Measurements from ENCODE around the gene IL17B. TPM values are rescaled to one million over a fixed set of nuclear protein-coding genes. Genes with fewer than 3 reads are reported as not detected.

IL17B gene
- total RNA-seq, 2 experiments from 2014 or later, result not detected

DNA sequence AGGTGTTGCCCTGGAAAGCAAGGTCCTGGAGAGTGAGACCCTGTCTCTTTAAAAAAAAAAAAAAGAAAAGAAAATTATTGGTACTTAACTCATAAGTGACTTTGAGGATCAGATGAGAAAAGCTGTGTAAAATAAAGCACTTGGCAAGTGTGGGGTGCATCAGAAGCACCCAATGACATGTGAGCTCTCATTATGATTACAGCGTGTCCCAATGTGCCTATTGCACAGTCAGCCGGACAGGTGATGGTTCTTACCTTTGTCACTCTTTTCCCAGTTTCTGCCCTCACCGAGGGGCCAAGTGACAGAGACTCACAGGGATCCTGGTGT lies 40.4 kb upstream of the IL17B start:
- BruUV-seq (replicated peaks), result no TSS peak
- intact Hi-C loops (cut with micrococcal nuclease; ENCODE audit: unreplicated experiment), result no loop called here
- Histone ChIP-seq H3K4me3 (ENCODE audit: low read depth, low read length, poor library complexity, severe bottlenecking) (no peak overlapping the region), H3K4me2 (ENCODE audit: low read length) (no peak overlapping the region), H2AFZ (ENCODE audit: low read length) (no peak overlapping the region), H3K4me1 (ENCODE audit: insufficient read depth, low read length, poor library complexity, severe bottlenecking) (no peaks in the 10 kb centered on the region), H3K36me3 (ENCODE audit: insufficient read depth, low read length) (no peaks in the 10 kb centered on the region), H3K79me2 (ENCODE audit: insufficient read depth, low read depth, low read length) (no peaks in the 10 kb centered on the region), H4K20me1 (ENCODE audit: insufficient read depth, low read length) (no peaks in the 10 kb centered on the region), H3K9me2 (ENCODE audit: insufficient read depth, low read length) (no peaks in the 10 kb centered on the region), H3K27ac (ENCODE audit: low read depth, low read length, poor library complexity, severe bottlenecking) (no peak overlapping the region), H3K9me3 (ENCODE audit: low read length) (no peaks in the 10 kb centered on the region)
- CTCF ChIA-PET (ENCODE audit: unreplicated experiment), result no interaction called here
- POLR2A ChIA-PET, result interaction anchor here (1.0 kb wide), 1 partner anchor 9 kb away, joined by 6 read pairs; no protein-coding TSS in a partner anchor
- DNase-seq (ENCODE audit: low spot score), result no peak
- no peak for TF ChIP-seq EZH2phosphoT487 (IDR thresholded peaks at IDR 0.05; ENCODE audit: borderline replicate concordance, low read depth, low read length)
- TF ChIP-seq, protein P1, sequence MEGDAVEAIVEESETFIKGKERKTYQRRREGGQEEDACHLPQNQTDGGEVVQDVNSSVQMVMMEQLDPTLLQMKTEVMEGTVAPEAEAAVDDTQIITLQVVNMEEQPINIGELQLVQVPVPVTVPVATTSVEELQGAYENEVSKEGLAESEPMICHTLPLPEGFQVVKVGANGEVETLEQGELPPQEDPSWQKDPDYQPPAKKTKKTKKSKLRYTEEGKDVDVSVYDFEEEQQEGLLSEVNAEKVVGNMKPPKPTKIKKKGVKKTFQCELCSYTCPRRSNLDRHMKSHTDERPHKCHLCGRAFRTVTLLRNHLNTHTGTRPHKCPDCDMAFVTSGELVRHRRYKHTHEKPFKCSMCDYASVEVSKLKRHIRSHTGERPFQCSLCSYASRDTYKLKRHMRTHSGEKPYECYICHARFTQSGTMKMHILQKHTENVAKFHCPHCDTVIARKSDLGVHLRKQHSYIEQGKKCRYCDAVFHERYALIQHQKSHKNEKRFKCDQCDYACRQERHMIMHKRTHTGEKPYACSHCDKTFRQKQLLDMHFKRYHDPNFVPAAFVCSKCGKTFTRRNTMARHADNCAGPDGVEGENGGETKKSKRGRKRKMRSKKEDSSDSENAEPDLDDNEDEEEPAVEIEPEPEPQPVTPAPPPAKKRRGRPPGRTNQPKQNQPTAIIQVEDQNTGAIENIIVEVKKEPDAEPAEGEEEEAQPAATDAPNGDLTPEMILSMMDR (conservative IDR thresholded peaks at IDR 0.05; ENCODE audit: low read length), result no peak

DNA sequence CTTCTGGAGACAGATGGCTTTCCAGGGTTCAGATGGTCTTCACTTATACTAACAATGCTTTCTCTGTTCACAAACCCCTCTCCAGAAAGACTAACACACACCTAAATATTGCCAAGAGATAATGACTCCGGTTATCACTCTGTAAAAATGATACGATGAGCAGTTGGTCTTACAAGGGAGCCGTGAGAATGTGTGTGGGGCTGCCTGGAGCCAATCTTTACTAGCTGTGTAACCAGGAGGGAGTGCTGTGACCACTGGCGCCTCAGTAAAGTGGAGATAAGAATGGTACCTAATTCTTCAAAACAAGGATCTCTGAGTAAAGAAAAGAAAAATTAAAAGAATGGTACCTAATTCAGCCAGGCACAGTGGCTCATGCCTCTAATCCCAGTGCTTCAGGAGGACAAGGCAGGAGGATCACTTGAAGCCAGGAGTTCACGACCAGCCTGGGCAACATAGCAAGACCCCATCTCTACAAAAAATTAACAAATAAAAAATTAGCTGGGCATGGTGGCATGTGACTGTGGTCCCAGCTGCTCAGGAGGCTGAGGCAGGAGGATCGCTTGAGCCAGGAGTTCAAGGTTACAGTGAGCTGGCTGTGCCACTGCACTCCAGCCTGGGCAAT lies 39.9 kb upstream of the IL17B start:
- ChIA-PET CTCF (ENCODE audit: unreplicated experiment) (no interaction called here), POLR2A (interaction anchor here (1.0 kb wide), 1 partner anchor 9 kb away, joined by 6 read pairs; no protein-coding TSS in a partner anchor)
- H3K79me2 ChIP-seq (ENCODE audit: insufficient read depth, low read depth, low read length), result no peaks in the 10 kb centered on the region
- intact Hi-C loops (cut with micrococcal nuclease; ENCODE audit: unreplicated experiment), result no loop called here
- H3K9me3 ChIP-seq (ENCODE audit: low read length), result no peaks in the 10 kb centered on the region
- H3K4me1 ChIP-seq (ENCODE audit: insufficient read depth, low read length, poor library complexity, severe bottlenecking), result no peaks in the 10 kb centered on the region
- no peaks in the 10 kb centered on the region for H3K9me2 ChIP-seq (ENCODE audit: insufficient read depth, low read length)
- no peak for DNase-seq (ENCODE audit: low spot score)
- no peak overlapping the region for H3K27ac ChIP-seq (ENCODE audit: low read depth, low read length, poor library complexity, severe bottlenecking)
- no TSS peak for BruUV-seq (replicated peaks)
- TF ChIP-seq, protein P1 (conservative IDR thresholded peaks at IDR 0.05; ENCODE audit: low read length), result no peak
- no peak for TF ChIP-seq EZH2phosphoT487 (IDR thresholded peaks at IDR 0.05; ENCODE audit: borderline replicate concordance, low read depth, low read length)
- H2AFZ ChIP-seq (ENCODE audit: low read length), result no peak overlapping the region
- H3K36me3 ChIP-seq (ENCODE audit: insufficient read depth, low read length), result no peaks in the 10 kb centered on the region
- no peak overlapping the region for H3K4me3 ChIP-seq (ENCODE audit: low read depth, low read length, poor library complexity, severe bottlenecking)
- H3K4me2 ChIP-seq (ENCODE audit: low read length), result no peak overlapping the region
- no peaks in the 10 kb centered on the region for H4K20me1 ChIP-seq (ENCODE audit: insufficient read depth, low read length)

DNA sequence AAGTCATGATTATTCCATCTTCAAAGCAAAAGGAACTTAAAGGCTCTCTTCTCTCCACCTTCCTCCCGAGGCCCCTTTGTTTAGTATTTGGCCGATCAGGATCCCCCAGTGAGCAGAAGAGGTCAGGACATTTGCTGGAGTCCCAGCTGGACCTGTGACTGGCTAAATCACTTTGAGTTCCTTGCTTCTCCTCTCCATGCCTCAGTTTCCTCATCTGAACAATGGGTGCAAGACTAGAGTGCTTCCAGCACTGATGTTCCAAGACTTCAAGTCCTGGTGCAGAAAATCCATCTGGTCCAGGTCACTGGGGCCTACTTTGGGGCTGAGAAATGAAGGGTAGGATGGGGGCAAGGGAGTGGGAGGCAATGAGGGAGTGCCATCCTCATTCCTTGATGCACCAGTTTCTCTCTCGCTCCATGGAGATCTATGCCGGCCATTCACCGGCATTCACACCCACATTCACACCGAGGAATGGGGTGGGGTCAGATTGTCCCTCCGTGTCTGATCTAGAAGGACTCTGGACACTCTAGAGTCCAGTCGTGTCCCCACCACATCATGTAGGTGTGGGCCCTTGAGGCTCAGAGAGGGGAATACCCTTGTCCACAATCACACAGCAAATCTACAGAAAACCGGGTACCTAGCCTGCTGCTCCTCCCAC lies 38.7 kb upstream of the IL17B start:
- no peak overlapping the region for H3K27ac ChIP-seq (ENCODE audit: low read depth, low read length, poor library complexity, severe bottlenecking)
- H4K20me1 ChIP-seq (ENCODE audit: insufficient read depth, low read length), result no peaks in the 10 kb centered on the region
- POLR2A ChIA-PET, result interaction anchor here (0.6 kb wide), 1 partner anchor 418 kb away, joined by 3 read pairs; no protein-coding TSS in a partner anchor
- no peak overlapping the region for H3K4me3 ChIP-seq (ENCODE audit: low read depth, low read length, poor library complexity, severe bottlenecking)
- H3K9me3 ChIP-seq (ENCODE audit: low read length), result no peaks in the 10 kb centered on the region
- CTCF ChIA-PET (ENCODE audit: unreplicated experiment), result interaction anchor here (0.6 kb wide), 1 partner anchor 31 kb away, joined by 4 read pairs; no protein-coding TSS in a partner anchor
- intact Hi-C loops (cut with micrococcal nuclease; ENCODE audit: unreplicated experiment), result no loop called here
- no peaks in the 10 kb centered on the region for H3K36me3 ChIP-seq (ENCODE audit: insufficient read depth, low read length)
- no TSS peak for BruUV-seq (replicated peaks)
- H3K9me2 ChIP-seq (ENCODE audit: insufficient read depth, low read length), result no peaks in the 10 kb centered on the region
- H3K4me2 ChIP-seq (ENCODE audit: low read length), result no peak overlapping the region
- no peak for TF ChIP-seq EZH2phosphoT487 (IDR thresholded peaks at IDR 0.05; ENCODE audit: borderline replicate concordance, low read depth, low read length)
- TF ChIP-seq, protein P1 (conservative IDR thresholded peaks at IDR 0.05; ENCODE audit: low read length), result no peak
- H3K79me2 ChIP-seq (ENCODE audit: insufficient read depth, low read depth, low read length), result no peaks in the 10 kb centered on the region
- H3K4me1 ChIP-seq (ENCODE audit: insufficient read depth, low read length, poor library complexity, severe bottlenecking), result no peaks in the 10 kb centered on the region
- no peak for DNase-seq (ENCODE audit: low spot score)
- H2AFZ ChIP-seq (ENCODE audit: low read length), result no peak overlapping the region

Measured in OCI-LY7 (cell line).